IgD-negative memory B cell (primary cell): ENCODE data around the gene CAP1. TPM values are rescaled to one million over a fixed set of nuclear protein-coding genes. Genes with fewer than 3 reads are reported as not detected.

Source experiments
- H3K27ac Mint-ChIP-seq, 3 donors: one replicate each; pipeline ENCODE4 v1.8.0; 2020 to 2022; ENCODE audit warnings: mild to moderate bottlenecking in 3 of 3, mixed read lengths in 3 of 3, moderate library complexity in 1 of 3
- H3K27me3 Mint-ChIP-seq: one replicate; pipeline ENCODE4 v1.8.0; 2021; ENCODE audit warnings: mixed read lengths
- H3K36me3 Mint-ChIP-seq: one replicate; pipeline ENCODE4 v1.8.0; 2020; ENCODE audit warnings: mild to moderate bottlenecking, mixed read lengths
- H3K4me1 Mint-ChIP-seq, 3 donors: one replicate each; pipeline ENCODE4 v1.8.0; 2020 to 2022; ENCODE audit warnings: mixed read lengths in 3 of 3, mild to moderate bottlenecking in 1 of 3
- H3K4me3 Mint-ChIP-seq, 4 donors: one replicate each; pipeline ENCODE4 v1.8.0; 2020 to 2022; ENCODE audit warnings: mild to moderate bottlenecking in 4 of 4, mixed read lengths in 4 of 4, moderate library complexity in 3 of 4
- H3K9me3 Mint-ChIP-seq, 3 donors: one replicate each; pipeline ENCODE4 v1.8.0; 2020 to 2021; ENCODE audit warnings: mixed read lengths in 3 of 3, mild to moderate bottlenecking in 1 of 3
- polyA plus RNA-seq: library from polyadenylated mRNA; unstranded; fragments of 300-500 nt; fragmentation: Illumina TruSeq; gene quantifications from one replicate; pipeline ENCODE4 v1.2.3, GENCODE V29; 2021

CAP1 gene
- polyA plus RNA-seq, 1 donor from 2014 or later, result 424 TPM

DNA sequence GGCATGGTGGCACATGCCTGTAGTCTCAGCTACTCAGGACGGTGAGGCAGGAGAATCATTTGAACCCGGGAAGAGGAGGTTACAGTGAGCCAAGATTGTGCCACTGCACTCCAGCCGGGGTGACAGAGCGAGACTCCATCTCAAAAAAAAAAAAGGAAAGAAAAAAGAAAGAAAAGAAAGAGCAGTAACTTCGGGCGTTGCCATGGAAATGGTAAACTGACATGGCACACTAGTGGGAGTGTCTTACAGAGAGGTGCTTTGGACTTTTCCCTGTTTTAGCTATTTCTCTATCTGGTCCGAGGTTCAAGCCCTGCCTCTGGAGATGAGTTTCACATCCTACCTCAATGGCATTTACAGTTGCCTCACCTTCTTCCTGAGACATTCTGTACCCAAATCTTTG, 79.6 kb downstream of the CAP1 start:
- no peak overlapping the region for H3K27ac Mint-ChIP-seq
- peaks cover 7% of the 10 kb centered on the region for H3K27me3 Mint-ChIP-seq
- H3K36me3 Mint-ChIP-seq, result peaks cover 2% of the 10 kb centered on the region
- H3K4me1 Mint-ChIP-seq, result peaks cover 0 to 1% (median 0%) of the 10 kb centered on the region in 3 donors
- no peaks in the 10 kb centered on the region for H3K9me3 Mint-ChIP-seq
- H3K4me3 Mint-ChIP-seq, result no peak overlapping the region

Other genes with a start within 250 kb of the CAP1 start
- gene TRIT1, start 157.2 kb upstream of the CAP1 start, polyA plus RNA-seq, result 8.6 TPM
- gene MYCL, start 138.8 kb upstream of the CAP1 start, polyA plus RNA-seq, result 0.16 TPM
- 1.5 TPM for gene MFSD2A, start 85.6 kb upstream of the CAP1 start, polyA plus RNA-seq
- gene PPT1, start 56.5 kb downstream of the CAP1 start, polyA plus RNA-seq, result 107 TPM
- gene RLF, start 120.7 kb downstream of the CAP1 start, polyA plus RNA-seq, result 8.0 TPM
- not detected for gene TMCO2, start 207.2 kb downstream of the CAP1 start, polyA plus RNA-seq
- gene ZMPSTE24, start 217.5 kb downstream of the CAP1 start, polyA plus RNA-seq, result 22.9 TPM